ENCODE measurements around the gene ZNF595. TPM values are rescaled to one million over a fixed set of nuclear protein-coding genes. Genes with fewer than 3 reads are reported as not detected.
"Not testable (repeated sequence)": the region's sequence is repeated elsewhere in the genome, so short reads cannot be mapped to it uniquely, and the experiment has no call there.

Gene ZNF595
- total and polyA plus RNA-seq, 2 experiments from 2014 or later: 13.5 to 27.7 TPM

- Histone ChIP-seq H3K9me3 (ENCODE audit: low read depth) (no peaks in the 10 kb centered on the region), H3K4me3 (no peak overlapping the region), H3K36me3 (no peaks in the 10 kb centered on the region), H3K27ac (no peak overlapping the region), H3K27me3 (peaks cover 27% of the 10 kb centered on the region), H3K4me1 (ENCODE audit: low read depth) (no peaks in the 10 kb centered on the region)
- DNase-seq (ENCODE audit: low read depth in 1 of 2, low spot score in 1 of 2): no peak
- no peak for TF ChIP-seq CTCF (IDR thresholded peaks at IDR 0.05; ENCODE audit: low read depth, low read length)
Measured at GRCh38 chr4:113732-114131, 60.6 kb downstream of the ZNF595 start.

GRCh38 chr4:114149-114548 is 61.0 kb downstream of the ZNF595 start:
- no peaks in the 10 kb centered on the region for H3K36me3 ChIP-seq
- H3K27me3 ChIP-seq: peaks cover 23% of the 10 kb centered on the region
- H3K27ac ChIP-seq: no peak overlapping the region
- DNase-seq (ENCODE audit: low read depth in 1 of 2, low spot score in 1 of 2): no peak
- no peak for TF ChIP-seq CTCF (IDR thresholded peaks at IDR 0.05; ENCODE audit: low read depth, low read length)
- no peaks in the 10 kb centered on the region for H3K9me3 ChIP-seq (ENCODE audit: low read depth)
- no peaks in the 10 kb centered on the region for H3K4me1 ChIP-seq (ENCODE audit: low read depth)
- H3K4me3 ChIP-seq: no peak overlapping the region

DNA sequence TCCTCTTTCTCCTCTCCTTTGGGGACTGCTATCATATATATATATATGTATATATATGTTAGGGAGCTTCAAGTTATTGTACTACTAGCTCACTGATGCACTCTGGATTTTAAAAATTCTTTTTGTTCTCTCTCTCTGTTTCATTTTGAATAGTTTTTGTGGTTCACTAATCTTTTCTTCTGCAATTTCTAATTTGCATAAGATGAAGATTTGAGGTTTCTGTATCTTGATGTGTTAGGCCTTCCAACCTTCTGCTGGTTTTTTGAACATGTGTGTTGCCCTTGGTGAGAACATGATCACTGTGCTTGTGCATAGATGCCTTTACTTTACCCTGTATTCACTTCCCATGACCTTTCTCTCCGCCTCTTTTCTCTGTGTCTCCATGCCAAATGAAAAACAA is 63.4 kb downstream of the ZNF595 start:
- H3K27ac ChIP-seq: no peak overlapping the region
- H3K27me3 ChIP-seq: peaks cover 3% of the 10 kb centered on the region
- no peaks in the 10 kb centered on the region for H3K9me3 ChIP-seq (ENCODE audit: low read depth)
- H3K36me3 ChIP-seq: no peaks in the 10 kb centered on the region
- TF ChIP-seq CTCF (IDR thresholded peaks at IDR 0.05; ENCODE audit: low read depth, low read length): no peak
- no peak overlapping the region for H3K4me3 ChIP-seq
- H3K4me1 ChIP-seq (ENCODE audit: low read depth): no peaks in the 10 kb centered on the region
- no peak for DNase-seq (ENCODE audit: low read depth in 1 of 2, low spot score in 1 of 2)

DNA sequence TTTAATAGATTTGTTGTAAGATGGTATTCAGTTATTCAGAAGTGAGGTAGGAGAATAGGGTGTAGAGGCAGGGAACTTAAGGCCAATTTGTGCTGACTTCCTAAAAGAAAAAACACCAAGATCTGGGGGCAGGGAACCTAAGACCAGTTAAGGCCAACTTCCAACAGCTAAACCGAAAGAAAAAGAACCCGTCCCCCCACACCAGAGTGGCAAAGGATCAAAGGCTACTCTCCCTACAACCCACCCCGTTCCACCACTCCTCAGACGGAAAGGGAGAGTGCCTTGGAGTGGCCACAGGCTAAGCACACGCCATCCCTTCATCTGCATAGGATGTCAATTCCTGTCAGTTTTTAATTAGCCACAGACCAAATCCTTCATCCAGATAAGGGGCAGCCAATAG is 67.5 kb downstream of the ZNF595 start:
- H3K27ac ChIP-seq: no peak overlapping the region
- H3K4me3 ChIP-seq: no peak overlapping the region
- no peak for TF ChIP-seq CTCF (IDR thresholded peaks at IDR 0.05; ENCODE audit: low read depth, low read length)
- no peaks in the 10 kb centered on the region for H3K36me3 ChIP-seq
- DNase-seq (ENCODE audit: low read depth in 1 of 2, low spot score in 1 of 2): no peak
- H3K9me3 ChIP-seq (ENCODE audit: low read depth): no peaks in the 10 kb centered on the region
- H3K27me3 ChIP-seq: no peaks in the 10 kb centered on the region
- H3K4me1 ChIP-seq (ENCODE audit: low read depth): no peaks in the 10 kb centered on the region

- H3K4me3 ChIP-seq: no peak overlapping the region
- no peak for TF ChIP-seq CTCF (IDR thresholded peaks at IDR 0.05; ENCODE audit: low read depth, low read length)
- H3K9me3 ChIP-seq (ENCODE audit: low read depth): no peaks in the 10 kb centered on the region
- H3K27me3 ChIP-seq: no peaks in the 10 kb centered on the region
- H3K36me3 ChIP-seq: no peaks in the 10 kb centered on the region
- H3K4me1 ChIP-seq (ENCODE audit: low read depth): no peaks in the 10 kb centered on the region
- no peak for DNase-seq (ENCODE audit: low read depth in 1 of 2, low spot score in 1 of 2)
- no peak overlapping the region for H3K27ac ChIP-seq
Measured at GRCh38 chr4:121408-122084, 68.4 kb downstream of the ZNF595 start.

GRCh38 chr4:123922-124274 is 70.8 kb downstream of the ZNF595 start:
- not testable (repeated sequence) for H3K4me3 ChIP-seq; H3K36me3 ChIP-seq; H3K9me3 ChIP-seq (ENCODE audit: low read depth); DNase-seq (ENCODE audit: low read depth in 1 of 2, low spot score in 1 of 2); H3K4me1 ChIP-seq (ENCODE audit: low read depth); H3K27me3 ChIP-seq
- peak overlapping the region; percentile 58 for H3K27ac ChIP-seq

Data from cardiac muscle cell (in vitro differentiated cells and primary cell).